Heart left ventricle (tissue), 16 donors: Measurements from ENCODE around the gene HSD11B2. TPM values are rescaled to one million over a fixed set of nuclear protein-coding genes. Genes with fewer than 3 reads are reported as not detected.

Experiments
- ATAC-seq, 4 donors: fragments of 200-7000 bp; cut with Tn5 transposase; one replicate each; pipeline ENCODE4 v1.9.1; 2020 to 2022; ENCODE audit warnings: moderate library complexity in 4 of 4, mild to moderate bottlenecking in 3 of 4, moderate number of reproducible peaks in 1 of 4
- DNase-seq, 5 donors: peaks; one replicate each; pipeline ENCODE4 v3.0.0-alpha.2; 2020
- H3K27ac ChIP-seq, 12 donors: fragments of 200-600 bp; sonication (generic) in 4 of 12; one replicate each; pipeline versions ENCODE4 v1.5.0 to v1.8.0; 2016 to 2022; ENCODE audit warnings: mild to moderate bottlenecking in 2 of 12
- H3K27me3 ChIP-seq, 9 donors: fragments of 200-600 bp; sonication (generic) in 2 of 9; one replicate each; pipeline versions ENCODE4 v1.5.1 to v1.8.0; 2016 to 2022; ENCODE audit warnings: mild to moderate bottlenecking in 3 of 9
- H3K36me3 ChIP-seq, 9 donors: fragments of 200-600 bp; sonication (generic) in 2 of 9; one replicate each; pipeline versions ENCODE4 v1.5.0 to v1.8.0; 2018 to 2022; ENCODE audit warnings: mild to moderate bottlenecking in 2 of 9
- H3K4me1 ChIP-seq, 12 donors: fragments of 200-600 bp; sonication (generic) in 4 of 12; one replicate each; pipeline versions ENCODE4 v1.5.0 to v1.8.0; 2016 to 2022; ENCODE audit warnings: mild to moderate bottlenecking in 3 of 12
- H3K4me3 ChIP-seq, 12 donors: fragments of 200-600 bp; sonication (generic) in 4 of 12; one replicate each; pipeline versions ENCODE4 v1.5.0 to v1.8.0; 2017 to 2022; ENCODE audit warnings: mild to moderate bottlenecking in 9 of 12, moderate library complexity in 4 of 12
- H3K9me3 ChIP-seq, 12 donors: fragments of 200-600 bp; sonication (generic) in 4 of 12; one replicate each; pipeline versions ENCODE4 v1.5.0 to v1.8.0; 2016 to 2022; ENCODE audit warnings: mild to moderate bottlenecking in 1 of 12
- POLR2A ChIP-seq, 2 donors: fragments of 450-650 bp; IDR thresholded peaks; one replicate each; pipeline ENCODE4 v1.6.1; 2017; ENCODE audit warnings: antibody characterized with exemption in 2 of 2, mild to moderate bottlenecking in 2 of 2, moderate library complexity in 2 of 2
- WGBS, 4 donors: extraction: QIAGEN DNeasy Blood & Tissue Kit in 2 of 4; methylation state at CpG; one replicate each; pipeline versions ENCODE4 v1.1.5 to v1.1.7; 2013 to 2018; 5-methylcytosine and 5-hydroxymethylcytosine counted together
- intact Hi-C, 10 donors: fragments of 100-400 bp; cut with DNase I; formaldehyde crosslinking; loops; one replicate each; pipeline versions ENCODE4 v1.11.1 to v1.14.2; 2022
- polyA plus RNA-seq, 2 donors: library from polyadenylated mRNA; stranded (reverse); fragments of 200-250 nt; gene quantifications; one replicate each; pipeline ENCODE4 v1.2.3, GENCODE V29; 2013
- total RNA-seq, 9 donors: library from RNA; depleted of rRNA in 2 of 9; stranded (reverse); fragments of >200 nt in 2 of 9; fragmentation: NEBNext Ultra II Directional in 3 of 9; extraction: Animal tissue kit (Norgen Biotek cat#: 25700) in 3 of 9; gene quantifications; one replicate each; pipeline versions ENCODE4 v1.1.0 to v1.2.4, GENCODE V29; 2016 to 2023
- TF ChIP-seq, protein P1 (sequence below), 12 donors: fragments of 200-600 bp; sonication (generic) in 4 of 12; IDR thresholded peaks; one replicate each; pipeline versions ENCODE4 v1.5.0 to v1.8.0; 2018 to 2022; ENCODE audit warnings: antibody characterized with exemption in 12 of 12, mild to moderate bottlenecking in 5 of 12
- donor health status: ischemic (EF 13 %, LVEDD 7.1; RV severe dilation, severe dysfunction).
- donor health status: healthy with polysubstance abuse.
- donor health status: DM: no; HTN: yes; CAD: no.
- donor health status: DM: no; HTN: no; CAD: no.
- donor health status: ischemic (EF 25% LVEDD 6.9; RV normal size, moderate dysfunction).
- donor health status: ischemic (EF 25% LVEDD 5.7; RV mildly dilated, moderate dysfunction).
- donor health status: healthy.
- donor health status: DM: yes; HTN: yes; CAD: no.
- donor health status: ischemic (EF 35%, LVEDD 5.7; RV mildly dilated, moderate dysfunction).
- donor health status: nonischemic (EF 11% LVEDD 7.7; RV severe dilation, severe dysfunction).
- donor health status: DM: yes; HTN: yes; CAD: no.
- donor health status: PGD.
- donor health status: ischemic (EF 29% LVEDD 5.4; RV normal size, mild dysfunction).
- donor health status: nonischemic (EF 23%, LVEDD 6.1; RV moderate dilation, normal function).

HSD11B2 gene
- total and polyA plus RNA-seq, 11 donors = 0.15 to 1.00 (median 0.39) TPM; not detected in 1

DNA sequence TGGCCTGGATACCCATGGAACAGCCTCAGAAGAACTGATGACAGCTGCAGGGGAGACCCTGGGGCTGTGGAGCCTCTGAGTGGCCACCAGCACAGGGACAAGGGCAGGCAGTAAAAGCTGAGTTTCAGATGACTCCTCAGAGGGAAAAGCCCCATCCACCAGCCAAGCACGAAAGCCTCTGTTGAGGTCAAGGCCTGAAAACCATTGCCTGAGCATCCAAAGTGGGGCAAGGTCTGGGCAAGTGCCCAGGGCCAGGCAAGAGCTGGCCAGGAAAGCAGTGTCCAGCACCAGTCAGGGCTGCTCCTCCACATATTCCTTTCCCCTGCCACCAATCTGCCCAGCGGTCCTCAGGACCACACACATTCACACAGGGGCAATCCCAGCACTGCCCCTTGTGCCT is 33.6 kb downstream of the HSD11B2 start:
- H3K9me3 ChIP-seq = no peaks in the 10 kb centered on the region
- intact Hi-C loops = loop anchor here in 7 of 10 donors (2.0 to 10.0 kb wide), 3 partner anchors 36 to 92 kb away; no protein-coding TSS in a partner anchor
- no peak overlapping the region for H3K4me3 ChIP-seq
- peaks cover 6 to 94% (median 69%) of the 10 kb centered on the region in 12 donors for H3K4me1 ChIP-seq
- no peaks in the 10 kb centered on the region for H3K27me3 ChIP-seq
- H3K36me3 ChIP-seq = peaks cover 0 to 9% (median 0%) of the 10 kb centered on the region in 9 donors
- WGBS, 4 donors = 64 to 100% (median 96%) methylated on average over 1 to 2 of the region's 2 CpGs
- no peak for DNase-seq
- TF ChIP-seq POLR2A (IDR thresholded peaks at IDR 0.05) = no peak
- TF ChIP-seq, protein P1, sequence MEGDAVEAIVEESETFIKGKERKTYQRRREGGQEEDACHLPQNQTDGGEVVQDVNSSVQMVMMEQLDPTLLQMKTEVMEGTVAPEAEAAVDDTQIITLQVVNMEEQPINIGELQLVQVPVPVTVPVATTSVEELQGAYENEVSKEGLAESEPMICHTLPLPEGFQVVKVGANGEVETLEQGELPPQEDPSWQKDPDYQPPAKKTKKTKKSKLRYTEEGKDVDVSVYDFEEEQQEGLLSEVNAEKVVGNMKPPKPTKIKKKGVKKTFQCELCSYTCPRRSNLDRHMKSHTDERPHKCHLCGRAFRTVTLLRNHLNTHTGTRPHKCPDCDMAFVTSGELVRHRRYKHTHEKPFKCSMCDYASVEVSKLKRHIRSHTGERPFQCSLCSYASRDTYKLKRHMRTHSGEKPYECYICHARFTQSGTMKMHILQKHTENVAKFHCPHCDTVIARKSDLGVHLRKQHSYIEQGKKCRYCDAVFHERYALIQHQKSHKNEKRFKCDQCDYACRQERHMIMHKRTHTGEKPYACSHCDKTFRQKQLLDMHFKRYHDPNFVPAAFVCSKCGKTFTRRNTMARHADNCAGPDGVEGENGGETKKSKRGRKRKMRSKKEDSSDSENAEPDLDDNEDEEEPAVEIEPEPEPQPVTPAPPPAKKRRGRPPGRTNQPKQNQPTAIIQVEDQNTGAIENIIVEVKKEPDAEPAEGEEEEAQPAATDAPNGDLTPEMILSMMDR (IDR thresholded peaks at IDR 0.05) = no peak
- ATAC-seq = no peak
- H3K27ac ChIP-seq = no peak overlapping the region

DNA sequence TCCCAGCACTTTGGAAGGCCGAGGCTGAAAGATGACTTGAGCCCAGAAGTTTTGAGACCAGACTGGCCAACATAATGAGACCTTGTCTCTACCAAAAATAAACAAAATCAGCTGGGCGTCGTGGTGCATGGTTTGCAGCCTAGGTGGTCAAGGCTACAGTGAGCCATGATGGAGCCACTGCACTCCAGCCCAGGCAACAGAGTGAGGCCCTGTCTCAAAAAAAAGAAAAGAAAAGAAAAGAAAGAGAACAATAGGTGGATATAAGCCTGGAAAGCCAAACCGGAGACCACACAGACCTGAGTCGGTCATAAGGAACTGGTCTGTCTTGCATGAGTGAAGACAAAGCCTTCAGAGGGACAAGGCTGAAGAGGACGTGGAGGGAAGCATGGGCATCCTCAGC is 35.7 kb downstream of the HSD11B2 start:
- no peaks in the 10 kb centered on the region for H3K27me3 ChIP-seq
- DNase-seq = no peak
- peaks cover 0 to 93% (median 66%) of the 10 kb centered on the region in 12 donors for H3K4me1 ChIP-seq
- no peaks in the 10 kb centered on the region for H3K9me3 ChIP-seq
- 77 to 83% (median 82%) methylated on average over 6 of the region's 6 CpGs for WGBS, 4 donors
- no peaks in the 10 kb centered on the region for H3K36me3 ChIP-seq
- no peak overlapping the region for H3K27ac ChIP-seq
- intact Hi-C loops = loop anchor here in 7 of 10 donors (2.0 to 10.0 kb wide), 4 partner anchors 38 to 94 kb away; no protein-coding TSS in a partner anchor
- no peak for ATAC-seq
- TF ChIP-seq, protein P1 (IDR thresholded peaks at IDR 0.05) = no peak
- TF ChIP-seq POLR2A (IDR thresholded peaks at IDR 0.05) = no peak
- no peak overlapping the region for H3K4me3 ChIP-seq

DNA sequence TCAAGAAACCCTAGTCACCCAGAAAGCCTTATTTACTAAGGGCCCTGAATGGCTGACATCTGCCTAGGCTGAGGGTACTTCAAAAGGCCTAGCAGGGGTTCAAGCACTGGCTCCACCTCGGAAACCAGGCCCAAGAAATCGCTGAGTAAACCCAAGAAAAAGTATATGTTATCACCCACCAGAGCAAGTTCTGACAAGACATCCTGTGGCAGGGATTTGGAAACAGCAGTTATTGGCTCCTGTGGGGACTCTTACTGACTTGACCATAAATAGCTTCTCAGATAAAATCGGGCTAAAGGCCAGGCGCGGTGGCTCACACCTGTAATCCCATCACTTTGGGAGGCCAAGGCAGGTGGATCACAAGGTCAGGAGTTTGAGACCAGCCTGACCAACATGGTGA is 37.8 kb downstream of the HSD11B2 start:
- 68 to 77% (median 74%) methylated on average over 5 of the region's 5 CpGs for WGBS, 4 donors
- H3K9me3 ChIP-seq = no peaks in the 10 kb centered on the region
- H3K4me3 ChIP-seq = no peak overlapping the region
- no peak for ATAC-seq
- intact Hi-C loops = loop anchor here in 7 of 10 donors (2.0 to 10.0 kb wide), 4 partner anchors 41 to 98 kb away; no protein-coding TSS in a partner anchor
- DNase-seq = no peak
- H3K4me1 ChIP-seq = peaks cover 0 to 80% (median 47%) of the 10 kb centered on the region in 12 donors
- H3K27ac ChIP-seq = no peak overlapping the region
- H3K36me3 ChIP-seq = no peaks in the 10 kb centered on the region
- no peaks in the 10 kb centered on the region for H3K27me3 ChIP-seq
- TF ChIP-seq POLR2A (IDR thresholded peaks at IDR 0.05) = no peak
- TF ChIP-seq, protein P1 (IDR thresholded peaks at IDR 0.05) = no peak

DNA sequence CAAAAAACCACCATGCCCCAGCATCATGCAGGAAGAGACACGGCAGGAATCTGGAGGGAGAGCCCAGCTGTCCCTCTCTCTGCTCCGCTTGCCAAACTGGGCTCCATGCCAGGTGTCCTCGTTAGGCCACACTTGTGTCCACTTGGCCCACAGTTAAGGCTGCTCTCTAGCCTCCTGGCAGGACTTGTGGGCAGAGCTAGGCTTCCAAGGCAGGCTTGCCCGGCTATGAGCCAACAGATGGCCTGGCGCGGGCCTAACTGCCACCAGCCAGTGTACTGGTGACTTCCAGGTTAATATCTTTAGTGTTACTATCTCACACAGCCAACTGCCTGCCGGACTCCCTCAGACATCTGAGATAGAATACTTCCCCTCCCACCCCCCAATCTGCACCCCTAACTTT is 39.4 kb downstream of the HSD11B2 start:
- intact Hi-C loops = no loop called here
- H3K4me1 ChIP-seq = peaks cover 0 to 78% (median 45%) of the 10 kb centered on the region in 12 donors
- TF ChIP-seq, protein P1 (IDR thresholded peaks at IDR 0.05) = no peak
- TF ChIP-seq POLR2A (IDR thresholded peaks at IDR 0.05) = no peak
- no peaks in the 10 kb centered on the region for H3K27me3 ChIP-seq
- peak; percentile 88 to 96 (median 92) for DNase-seq
- peak overlapping the region in 3 of 12 donors; percentile 0 to 31 (median 25) for H3K27ac ChIP-seq
- no peaks in the 10 kb centered on the region for H3K9me3 ChIP-seq
- no peak overlapping the region for H3K4me3 ChIP-seq
- peak; percentile 88 to 94 (median 90) for ATAC-seq
- peaks cover 0 to 11% (median 0%) of the 10 kb centered on the region in 9 donors for H3K36me3 ChIP-seq
- 23 to 35% (median 28%) methylated on average over 7 of the region's 7 CpGs for WGBS, 4 donors
